Measurements from ENCODE around the gene ALPL. TPM values are rescaled to one million over a fixed set of nuclear protein-coding genes. Genes with fewer than 3 reads are reported as not detected.

The ALPL gene
- total and polyA plus RNA-seq, 9 of the 15 experiments (the other 6 are each of a cell fraction or from before 2014, with no cell fraction given): 0.04 to 0.38 (median 0.18) TPM; not detected in 4

- TF ChIP-seq KDM4B (IDR thresholded peaks at IDR 0.05; ENCODE audit: borderline replicate concordance in 2 of 2, low read depth in 1 of 2) (peak in 1 of 2 experiments; percentile 64; a peak in 1 of 4 replicates), SP2 (IDR thresholded peaks at IDR 0.05; ENCODE audit: extremely low read depth, low read depth, low read length, poor library complexity, severe bottlenecking) (no peak), NCOA4 (IDR thresholded peaks at IDR 0.05; ENCODE audit: partially characterized antibody) (no peak), ZNF57 (CRISPR knock-in tag; IDR thresholded peaks at IDR 0.05) (no peak), ZNF407 (IDR thresholded peaks at IDR 0.05; ENCODE audit: low read depth) (no peak), LARP7 (IDR thresholded peaks at IDR 0.05) (no peak), TBL1XR1 (IDR thresholded peaks at IDR 0.05; ENCODE audit: low read length in 2 of 2) (no peak), ZKSCAN3 (CRISPR knock-in tag; IDR thresholded peaks at IDR 0.05) (no peak), KLF6 (CRISPR knock-in tag; IDR thresholded peaks at IDR 0.05; ENCODE audit: borderline replicate concordance) (no peak), SRSF7 (optimal IDR thresholded peaks at IDR 0.05; ENCODE audit: low read depth, low read length) (no peak), PATZ1 (CRISPR knock-in tag; IDR thresholded peaks at IDR 0.05; ENCODE audit: borderline replicate concordance) (no peak), U2AF2 (optimal IDR thresholded peaks at IDR 0.05; ENCODE audit: low read depth, low read length) (no peak), DLX4 (CRISPR knock-in tag; IDR thresholded peaks at IDR 0.05) (no peak), ZNF324 (CRISPR knock-in tag; IDR thresholded peaks at IDR 0.05) (no peak), ZFPM2 (CRISPR knock-in tag; IDR thresholded peaks at IDR 0.05) (no peak), KDM2B (CRISPR knock-in tag; IDR thresholded peaks at IDR 0.05) (no peak), HNRNPH1 (optimal IDR thresholded peaks at IDR 0.05; ENCODE audit: low read depth, low read length) (no peak), ADNP (tag; IDR thresholded peaks at IDR 0.05) (no peak)
These were observed 104.0 kb downstream of the ALPL start (continued) for GRCh38 chr1:21613072-21613867.
